Forelimb muscle (tissue), 1 donor: Measurements from ENCODE around the gene TIGD7. TPM values are rescaled to one million over a fixed set of nuclear protein-coding genes. Genes with fewer than 3 reads are reported as not detected.

ENCODE experiments used
- polyA plus RNA-seq: library from polyadenylated mRNA; unstranded; fragments of 120-200 nt; gene quantifications from one replicate; pipeline ENCODE4 v1.2.1, GENCODE V29; 2013; ENCODE audit not compliant: insufficient read length

Gene TIGD7
- polyA plus RNA-seq, 1 donor = 9.0 TPM

Other genes with a start within 250 kb of the TIGD7 start
- gene IL32, start 239.8 kb downstream of the TIGD7 start, polyA plus RNA-seq = 121 TPM
- gene ZSCAN10, start 206.1 kb downstream of the TIGD7 start, polyA plus RNA-seq = 0.08 TPM
- gene ZNF205, start 192.8 kb downstream of the TIGD7 start, polyA plus RNA-seq = 13.0 TPM
- 12.3 TPM for gene ZNF213, start 170.4 kb downstream of the TIGD7 start, polyA plus RNA-seq
- gene OR1F1, start 117.2 kb downstream of the TIGD7 start, polyA plus RNA-seq = not detected
- 6.3 TPM for gene ZNF200, start 70.3 kb downstream of the TIGD7 start, polyA plus RNA-seq
- 0.28 TPM for gene MEFV, start 48.8 kb downstream of the TIGD7 start, polyA plus RNA-seq
- gene ZNF263, start 21.9 kb downstream of the TIGD7 start, polyA plus RNA-seq = 29.9 TPM
- 28.8 TPM for gene ZNF75A, start 67 bp upstream of the TIGD7 start, polyA plus RNA-seq
- gene OR2C1, start 50.5 kb upstream of the TIGD7 start, polyA plus RNA-seq = 0.16 TPM
- 8.6 TPM for gene ZSCAN32, start 95.6 kb upstream of the TIGD7 start, polyA plus RNA-seq
- 8.1 TPM for gene ZNF174, start 95.8 kb upstream of the TIGD7 start, polyA plus RNA-seq
- 1.7 TPM for gene ZNF597, start 138.1 kb upstream of the TIGD7 start, polyA plus RNA-seq
- 26.0 TPM for gene NAA60, start 138.2 kb upstream of the TIGD7 start, polyA plus RNA-seq
- not detected for gene C16orf90, start 190.1 kb upstream of the TIGD7 start, polyA plus RNA-seq
- 19.7 TPM for gene CLUAP1, start 195.6 kb upstream of the TIGD7 start, polyA plus RNA-seq